NCI-H2029 treated with DMSO at 0.1 percent for 48 hours (cell line): ENCODE measurements around the gene KIAA1549.
A peak's percentile ranks its signal among the peaks of the same experiment; 100 is the strongest.

ENCODE experiments used
- DNase-seq: peaks from one replicate; lab custom pipeline; 2025; lab: John Stamatoyannopoulos, UW

KIAA1549 gene

DNA sequence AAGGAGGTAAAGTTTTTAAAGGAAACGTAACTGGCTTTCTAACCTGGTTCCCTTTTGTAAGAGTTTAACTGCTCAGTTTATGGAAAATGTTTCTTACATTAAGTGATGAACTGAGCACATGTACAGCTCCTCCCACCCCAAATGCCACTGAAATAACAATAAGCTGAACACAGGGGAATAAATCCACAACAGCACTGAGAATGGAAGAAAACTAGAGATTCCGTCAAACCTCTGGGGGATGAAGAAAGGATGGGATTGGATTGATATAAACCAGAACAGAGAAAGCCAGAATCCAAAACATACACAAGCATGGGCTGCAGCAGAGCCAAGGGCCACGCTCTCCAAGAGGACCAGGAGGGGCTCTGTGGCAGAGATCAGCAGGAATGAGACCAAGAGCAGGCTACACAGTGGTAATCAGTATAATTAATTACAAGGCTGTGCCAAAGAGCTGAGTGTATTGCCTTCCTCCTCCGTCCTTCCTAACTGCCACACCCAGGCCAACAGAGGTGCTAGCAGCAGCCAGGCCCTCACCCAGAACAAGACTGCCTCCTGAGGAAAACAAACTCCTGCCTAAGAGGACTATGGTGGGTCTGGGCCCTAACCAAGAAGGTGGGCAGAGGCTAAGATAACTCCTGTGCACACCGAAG lies 73.9 kb downstream of the KIAA1549 start:
- no peak for DNase-seq

DNA sequence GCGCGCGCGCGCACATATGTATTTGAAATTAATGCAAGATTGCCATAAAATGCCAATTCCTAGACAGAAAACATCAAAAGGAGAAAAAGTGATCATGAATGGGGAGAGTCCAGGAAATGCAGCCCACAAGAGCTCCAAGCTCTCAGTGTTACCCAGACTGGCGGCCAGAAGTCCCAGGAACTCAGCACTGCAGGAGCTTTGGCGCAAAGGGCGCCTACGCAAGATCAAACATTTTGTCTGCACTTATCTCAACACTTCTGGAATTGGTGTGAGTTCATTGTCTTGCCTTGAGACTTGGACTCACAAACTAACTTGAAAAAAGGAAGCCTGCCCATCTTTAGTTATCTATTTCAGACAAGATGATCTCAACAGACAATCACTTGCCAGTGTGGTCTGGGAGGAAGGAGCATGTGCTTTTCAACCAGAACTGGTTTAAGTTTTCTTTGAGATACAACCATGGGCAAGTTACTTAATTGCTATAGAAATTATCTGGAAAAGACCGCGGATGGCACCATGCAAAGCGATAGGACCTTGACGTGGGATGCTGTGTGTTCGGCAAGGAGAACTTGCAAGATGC lies 77.2 kb downstream of the KIAA1549 start:
- DNase-seq, result no peak

- peak; percentile 83 for DNase-seq
These were observed 77.9 kb downstream of the KIAA1549 start for GRCh38 chr7:138903186-138903820.

DNA sequence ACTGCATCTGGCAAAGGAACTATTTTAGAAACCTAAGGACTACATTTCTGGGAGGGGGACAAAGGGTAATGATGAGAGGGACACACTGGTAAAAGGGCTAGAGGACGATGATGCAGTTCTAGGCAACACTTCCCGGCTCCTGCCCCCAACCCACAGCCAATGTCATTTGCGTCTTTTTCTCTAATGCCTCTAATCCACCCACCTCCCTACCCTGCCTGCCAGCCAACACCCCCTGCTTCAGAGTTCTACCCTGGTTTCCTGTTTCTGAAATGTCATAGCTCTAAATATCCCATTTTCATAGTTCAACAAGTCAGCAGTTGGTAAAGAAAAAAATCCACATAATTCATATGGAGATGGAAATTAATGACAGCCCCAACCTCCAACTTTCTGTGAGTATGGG lies 79.0 kb downstream of the KIAA1549 start:
- DNase-seq, result no peak

GRCh38 chr7:138900035-138900828 lies 81.0 kb downstream of the KIAA1549 start:
- DNase-seq, result no peak

- no peak for DNase-seq
These were observed 82.4 kb downstream of the KIAA1549 start for GRCh38 chr7:138898802-138899201.

GRCh38 chr7:138898255-138898654 lies 82.9 kb downstream of the KIAA1549 start:
- no peak for DNase-seq

DNA sequence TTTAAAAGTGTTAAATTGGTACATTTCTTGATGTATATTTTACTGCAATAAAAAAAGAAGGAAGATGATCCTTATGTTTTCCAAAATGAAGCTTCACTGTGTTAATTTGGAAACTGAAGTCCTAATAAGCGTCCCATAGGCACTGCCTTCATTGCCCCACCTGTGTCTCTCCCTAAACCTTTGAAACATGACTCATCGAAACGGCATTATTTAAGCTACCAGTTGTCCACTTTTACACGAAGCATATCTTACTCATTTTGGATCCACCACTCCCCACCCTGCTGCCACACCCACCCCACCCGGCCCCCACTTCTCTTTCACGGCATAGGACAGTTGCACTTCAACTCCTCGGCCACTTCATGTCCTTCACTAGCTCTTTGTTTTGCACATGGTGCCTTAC lies 85.5 kb downstream of the KIAA1549 start:
- DNase-seq, result no peak

GRCh38 chr7:138893258-138893657 lies 87.9 kb downstream of the KIAA1549 start:
- no peak for DNase-seq

DNA sequence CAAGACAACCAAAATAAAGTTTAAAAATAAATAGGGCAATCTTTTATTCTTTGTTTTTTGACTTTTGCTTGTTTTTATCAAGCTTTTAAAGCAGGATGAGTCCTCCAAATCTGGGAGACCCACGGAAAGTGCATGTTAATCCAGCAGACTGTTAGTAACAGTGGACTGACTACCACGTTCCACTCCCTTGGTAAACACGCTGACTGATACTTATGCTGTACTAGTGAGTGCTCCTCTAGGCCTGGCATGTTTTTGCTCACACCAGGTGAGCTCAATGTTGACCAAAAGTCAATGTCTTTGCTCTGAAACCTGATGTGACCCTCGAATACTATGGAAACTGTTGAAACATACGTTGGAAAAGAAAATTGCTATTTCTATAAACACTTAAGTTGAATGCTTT lies 88.4 kb downstream of the KIAA1549 start:
- peak; percentile 63 for DNase-seq

- peak; percentile 20 for DNase-seq
These were observed 89.1 kb downstream of the KIAA1549 start for GRCh38 chr7:138892006-138892630.

DNA sequence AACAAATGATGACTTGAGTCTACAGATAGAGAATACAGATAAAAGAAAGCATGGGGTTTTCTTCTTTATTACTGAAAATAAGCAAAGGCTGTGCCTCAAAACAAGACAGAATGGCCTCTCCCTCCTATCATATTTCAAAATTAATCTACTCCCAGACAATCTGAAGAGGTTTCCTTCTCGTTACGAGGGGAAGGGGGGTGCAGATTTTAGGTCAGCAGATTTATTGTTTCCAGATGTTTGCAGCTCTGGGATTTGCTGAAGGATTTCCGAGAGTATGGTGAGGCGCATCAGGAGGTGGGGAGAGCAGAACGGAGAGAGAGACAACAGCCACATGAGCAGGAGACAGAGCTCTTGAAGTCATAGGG lies 89.8 kb downstream of the KIAA1549 start:
- no peak for DNase-seq

GRCh38 chr7:138890499-138891445 lies 90.4 kb downstream of the KIAA1549 start:
- DNase-seq, result peak; percentile 49

- DNase-seq, result peak; percentile 82
These were observed 91.3 kb downstream of the KIAA1549 start for GRCh38 chr7:138889582-138890498.

- no peak for DNase-seq
These were observed 93.1 kb downstream of the KIAA1549 start for GRCh38 chr7:138887872-138888656.

DNA sequence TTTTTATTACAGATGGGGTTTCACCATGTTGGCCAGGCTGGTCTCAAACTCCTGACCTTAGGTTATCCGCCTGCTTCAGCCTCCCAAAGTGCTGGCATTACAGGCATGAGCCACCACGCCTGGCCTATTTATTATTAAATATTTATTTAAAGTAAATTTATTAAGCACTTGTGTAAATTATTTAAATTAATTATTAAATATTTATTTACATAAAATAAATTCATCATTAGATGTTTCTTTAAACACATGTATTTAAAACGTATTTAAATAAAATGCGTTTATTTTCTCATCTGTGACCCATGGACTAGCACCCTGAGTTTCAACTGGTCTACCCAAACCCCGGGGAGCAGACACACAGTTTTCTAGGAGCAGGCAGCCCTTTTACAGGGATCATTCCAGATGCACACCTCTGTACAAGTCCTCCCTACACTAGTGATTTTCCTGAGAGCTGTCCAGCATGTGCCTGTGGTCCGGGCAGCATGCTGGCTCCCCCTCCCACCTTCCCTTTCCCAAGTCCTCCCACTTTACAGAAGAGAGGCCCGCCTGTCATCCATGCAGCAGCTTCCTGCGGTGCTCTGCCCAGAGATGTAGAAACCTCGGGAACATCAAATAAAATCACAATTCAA lies 94.0 kb downstream of the KIAA1549 start:
- DNase-seq, result no peak

DNA sequence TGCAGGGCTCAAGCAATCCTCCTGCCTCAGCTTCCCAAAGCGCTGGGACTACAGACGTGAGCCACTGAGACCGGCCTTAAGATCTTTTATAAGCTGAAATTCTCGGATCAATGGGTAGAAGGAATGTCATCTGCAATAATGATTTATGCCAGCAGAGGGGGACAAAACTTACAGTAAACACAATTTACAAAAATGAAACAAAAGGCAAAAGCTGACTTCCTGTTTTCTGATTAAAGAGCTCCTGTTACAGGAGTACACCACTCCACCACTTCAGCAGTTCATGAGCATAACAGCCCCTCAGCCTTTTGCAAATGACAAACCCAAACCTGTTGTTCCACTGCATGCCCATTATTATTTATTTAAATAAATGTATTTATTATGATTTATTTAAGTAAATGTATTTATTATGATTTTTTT lies 94.7 kb downstream of the KIAA1549 start:
- peak; percentile 93 for DNase-seq

DNA sequence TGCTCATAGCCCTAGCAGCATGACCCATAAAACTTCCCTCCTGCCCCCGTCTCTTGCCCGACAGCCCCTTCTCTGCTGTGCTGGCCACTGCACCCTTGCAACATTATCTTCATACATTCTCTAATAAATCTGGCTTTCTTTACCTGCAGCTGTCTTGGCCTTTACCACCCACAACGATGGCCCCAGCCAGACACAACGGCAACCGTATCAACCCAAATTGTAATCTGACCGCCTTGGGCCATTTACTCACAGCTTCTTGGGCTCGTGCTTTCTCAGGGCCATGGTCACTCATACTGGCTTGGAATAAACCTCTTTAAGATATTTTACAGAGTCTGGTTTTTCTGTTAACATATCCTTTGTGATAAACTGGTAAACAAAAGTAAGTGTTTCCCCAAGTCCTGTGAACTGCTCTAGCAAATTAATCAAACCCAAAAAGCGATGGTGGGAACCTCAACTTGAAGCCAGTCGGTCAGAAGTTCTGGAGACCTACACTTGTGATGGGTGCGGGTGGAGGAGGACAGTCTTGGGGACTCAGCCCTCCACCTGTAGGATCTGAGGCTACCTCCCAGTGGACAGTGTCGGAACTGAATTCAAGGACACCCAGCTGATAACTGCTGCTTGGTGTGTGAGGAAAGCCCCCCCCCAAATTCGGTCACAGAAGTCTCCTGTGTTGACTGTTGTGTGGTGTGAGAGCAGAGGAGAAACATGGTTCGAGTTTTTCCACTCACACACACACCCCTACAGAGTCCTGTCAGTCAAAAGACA lies 95.6 kb downstream of the KIAA1549 start:
- no peak for DNase-seq
